NT2/D1 (cell line): ENCODE data around the gene ITIH4.
A peak's percentile ranks its signal among the peaks of the same experiment; 100 is the strongest.

ENCODE experiments used
- DNase-seq: peaks from one replicate; pipeline ENCODE4 v3.0.0-alpha.2; 2011; ENCODE audit warnings: low read depth, low spot score
- H3K27me3 ChIP-seq: 2 replicates; pipeline ENCODE4 v1.6.0; 2011; ENCODE audit warnings: mild to moderate bottlenecking; ENCODE audit not compliant: insufficient read length, insufficient read depth
- H3K36me3 ChIP-seq: 2 replicates; pipeline ENCODE4 v1.6.1; 2011; ENCODE audit warnings: mild to moderate bottlenecking, low read length, mixed read lengths; ENCODE audit not compliant: insufficient read depth, insufficient read length
- H3K4me1 ChIP-seq: 2 replicates; pipeline ENCODE4 v1.5.1; 2011; ENCODE audit not compliant: insufficient read depth, insufficient read length
- H3K4me3 ChIP-seq: 2 replicates; pipeline ENCODE4 v1.5.1; 2011; ENCODE audit warnings: low read depth; ENCODE audit not compliant: insufficient read length
- H3K9ac ChIP-seq: 2 replicates; pipeline ENCODE4 v1.6.0; 2011; ENCODE audit warnings: low read depth; ENCODE audit not compliant: insufficient read length
- H3K9me3 ChIP-seq: 2 replicates; pipeline ENCODE4 v1.5.1; 2011; ENCODE audit warnings: mild to moderate bottlenecking, low read length; ENCODE audit not compliant: insufficient read depth
- SUZ12 ChIP-seq: IDR thresholded peaks from 2 replicates; pipeline ENCODE4 v1.6.1; 2011; ENCODE audit not compliant: insufficient read length, insufficient read depth; ENCODE audit errors: extremely low read depth
- YY1 ChIP-seq: IDR thresholded peaks from 2 replicates; pipeline ENCODE4 v1.6.1; 2011; ENCODE audit not compliant: insufficient read length, insufficient read depth
- ZNF274 ChIP-seq: IDR thresholded peaks from 2 replicates; pipeline ENCODE4 v1.6.1; 2011; ENCODE audit warnings: mild to moderate bottlenecking, low read depth, low read length

ITIH4 gene

DNA sequence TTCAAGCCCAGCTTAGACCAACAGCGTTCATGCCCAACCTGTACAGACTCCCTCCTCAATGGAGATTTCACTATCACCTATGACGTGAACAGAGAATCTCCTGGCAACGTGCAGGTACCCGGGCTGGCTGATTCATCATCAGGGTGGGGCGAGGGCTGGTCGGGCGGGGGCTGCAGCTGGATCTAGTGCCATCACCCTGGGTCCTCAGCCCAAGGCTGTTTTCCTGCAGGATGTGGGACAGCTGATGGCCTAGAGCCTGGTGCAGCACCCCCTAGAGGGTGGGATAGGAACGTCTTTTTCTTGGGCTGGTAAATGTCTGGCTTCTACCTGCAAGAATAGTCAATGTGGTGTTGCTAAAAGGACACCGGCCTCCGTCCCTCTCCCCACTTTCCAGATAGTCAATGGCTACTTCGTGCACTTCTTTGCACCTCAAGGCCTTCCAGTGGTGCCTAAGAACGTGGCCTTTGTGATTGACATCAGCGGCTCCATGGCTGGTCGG, 31.4 kb downstream of the ITIH4 start:
- Histone ChIP-seq H3K9me3 (no peaks in the 10 kb centered on the region), H3K9ac (no peak overlapping the region), H3K27me3 (no peaks in the 10 kb centered on the region), H3K4me3 (no peak overlapping the region), H3K4me1 (peaks cover 8% of the 10 kb centered on the region), H3K36me3 (no peaks in the 10 kb centered on the region)
- peak; percentile 38 for DNase-seq
- TF ChIP-seq ZNF274, result no peak
- TF ChIP-seq YY1, result no peak
- TF ChIP-seq SUZ12, result no peak

DNA sequence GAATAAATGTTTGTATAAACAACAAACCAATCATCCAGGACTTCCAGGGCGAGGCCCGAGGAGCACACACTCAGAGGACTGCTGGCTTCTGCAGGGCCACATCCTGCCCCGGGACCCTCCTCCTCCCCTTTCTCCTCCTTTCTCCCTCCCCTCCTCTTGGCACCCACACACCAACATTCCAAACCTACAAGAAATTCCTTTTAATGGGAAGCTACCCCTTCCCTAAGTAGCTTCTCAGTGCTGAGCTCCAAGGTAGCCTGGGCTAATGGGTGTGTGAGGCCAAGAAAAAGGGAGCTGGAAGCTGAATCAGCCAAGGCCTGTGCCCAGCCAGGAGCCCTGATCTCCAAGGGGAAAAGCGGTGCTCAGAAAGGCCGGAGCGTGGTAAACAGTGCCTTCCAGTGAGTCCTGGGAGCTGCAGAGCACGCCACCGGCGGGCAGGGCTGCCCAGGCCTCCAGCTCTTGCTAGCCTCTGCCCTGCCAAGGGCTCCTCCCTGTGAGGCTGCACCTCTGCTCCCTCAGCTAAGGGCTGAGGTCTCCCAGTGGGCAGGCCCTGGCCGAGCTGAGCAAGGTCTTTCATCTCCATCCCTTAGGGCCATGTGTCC, 32.0 kb downstream of the ITIH4 start:
- H3K9ac ChIP-seq, result no peak overlapping the region
- H3K27me3 ChIP-seq, result no peaks in the 10 kb centered on the region
- H3K4me3 ChIP-seq, result no peak overlapping the region
- H3K36me3 ChIP-seq, result no peaks in the 10 kb centered on the region
- no peak for DNase-seq
- peaks cover 9% of the 10 kb centered on the region for H3K4me1 ChIP-seq
- no peaks in the 10 kb centered on the region for H3K9me3 ChIP-seq
- TF ChIP-seq ZNF274 (no peak), SUZ12 (no peak), YY1 (no peak)

DNA sequence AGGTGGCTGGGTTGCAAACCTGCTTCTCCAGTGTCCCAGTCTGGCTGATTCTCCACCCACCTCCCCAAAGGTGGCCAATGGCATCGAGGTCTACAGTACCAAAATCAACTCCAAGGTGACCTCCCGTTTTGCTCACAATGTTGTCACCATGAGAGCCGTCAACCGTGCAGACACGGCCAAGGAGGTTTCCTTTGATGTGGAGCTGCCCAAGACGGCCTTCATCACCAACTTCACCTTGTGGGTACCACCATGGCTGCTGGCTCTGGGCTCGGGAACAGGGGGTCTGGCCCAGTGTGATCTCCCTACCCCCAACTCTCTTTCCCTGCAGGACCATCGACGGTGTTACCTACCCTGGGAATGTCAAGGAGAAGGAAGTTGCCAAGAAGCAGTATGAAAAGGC, 34.1 kb downstream of the ITIH4 start:
- Histone ChIP-seq H3K36me3 (no peaks in the 10 kb centered on the region), H3K4me1 (peaks cover 9% of the 10 kb centered on the region), H3K9me3 (no peaks in the 10 kb centered on the region), H3K9ac (no peak overlapping the region), H3K4me3 (no peak overlapping the region), H3K27me3 (peaks cover 3% of the 10 kb centered on the region)
- TF ChIP-seq SUZ12 (no peak), YY1 (no peak), ZNF274 (no peak)
- DNase-seq, result no peak

DNA sequence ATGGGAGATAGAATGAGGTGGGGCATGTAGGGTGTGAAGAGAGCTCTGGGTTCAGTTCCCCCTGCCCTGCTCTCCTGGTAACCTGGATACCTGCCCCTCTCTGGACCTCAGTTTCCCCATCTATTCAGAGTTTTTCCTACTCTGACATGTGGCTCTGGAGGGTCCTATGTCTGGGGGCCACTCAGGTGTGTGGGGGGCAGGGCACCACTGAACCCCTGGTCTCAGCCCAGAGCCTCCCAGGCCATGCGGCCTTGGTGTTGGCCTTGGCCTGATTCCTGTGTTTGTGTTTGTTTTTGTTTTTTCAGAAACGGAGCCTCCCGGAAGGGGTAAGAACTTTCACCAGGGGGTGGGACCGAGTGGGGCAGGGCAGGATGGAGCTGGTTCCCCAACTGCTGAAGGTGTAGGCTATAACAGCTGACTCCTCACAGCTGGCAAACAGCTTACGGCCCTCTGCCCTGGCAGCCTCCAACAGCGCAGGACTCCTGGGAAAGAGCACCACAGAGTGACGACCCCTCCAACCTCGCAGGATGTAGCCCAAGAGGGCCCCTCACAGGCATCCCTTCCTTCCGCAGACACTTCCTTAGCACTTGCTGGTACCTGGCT, 35.1 kb downstream of the ITIH4 start:
- TF ChIP-seq ZNF274 (no peak), YY1 (no peak), SUZ12 (no peak)
- H3K4me3 ChIP-seq, result no peak overlapping the region
- no peak overlapping the region for H3K9ac ChIP-seq
- no peak for DNase-seq
- no peaks in the 10 kb centered on the region for H3K9me3 ChIP-seq
- H3K4me1 ChIP-seq, result peaks cover 9% of the 10 kb centered on the region
- no peaks in the 10 kb centered on the region for H3K36me3 ChIP-seq
- H3K27me3 ChIP-seq, result peaks cover 3% of the 10 kb centered on the region

DNA sequence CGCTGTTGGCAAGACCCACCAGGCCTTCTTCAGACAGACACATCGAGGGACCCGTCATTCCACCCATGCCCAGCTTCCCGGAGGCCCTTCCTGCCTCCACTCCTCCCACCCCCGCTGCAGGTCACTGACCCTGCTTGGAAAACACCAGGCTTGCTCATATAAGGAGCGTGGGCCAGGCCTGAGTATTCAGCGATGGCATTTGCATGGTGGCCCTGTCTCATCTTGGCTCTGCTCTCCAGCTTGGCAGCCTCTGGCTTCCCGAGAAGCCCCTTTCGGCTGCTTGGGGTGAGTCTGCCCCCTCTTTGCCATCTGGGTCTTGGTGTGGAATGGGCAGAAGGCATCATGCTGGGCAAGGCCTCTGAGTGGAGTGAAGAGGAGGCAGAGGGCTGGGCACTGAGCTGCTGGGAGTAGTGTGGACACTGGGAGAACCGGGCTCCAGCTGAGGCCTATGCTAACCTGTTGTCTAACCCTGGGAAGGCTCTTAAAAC, 35.8 kb downstream of the ITIH4 start, which contains the start of gene ITIH3:
Gene ITIH3 (plus strand): TSS at position 185 of the 488 bp plus-strand sequence. CDS start 8 bp downstream, at position 193.
- H3K4me1 ChIP-seq, result peaks cover 9% of the 10 kb centered on the region
- H3K9me3 ChIP-seq, result no peaks in the 10 kb centered on the region
- H3K36me3 ChIP-seq, result no peaks in the 10 kb centered on the region
- H3K9ac ChIP-seq, result no peak within 1 kb of the TSS
- no peak within 1 kb of the TSS for H3K4me3 ChIP-seq
- DNase-seq, result no peak
- peaks cover 3% of the 10 kb centered on the region for H3K27me3 ChIP-seq
- TF ChIP-seq SUZ12 (no peak), ZNF274 (no peak), YY1 (no peak)

DNA sequence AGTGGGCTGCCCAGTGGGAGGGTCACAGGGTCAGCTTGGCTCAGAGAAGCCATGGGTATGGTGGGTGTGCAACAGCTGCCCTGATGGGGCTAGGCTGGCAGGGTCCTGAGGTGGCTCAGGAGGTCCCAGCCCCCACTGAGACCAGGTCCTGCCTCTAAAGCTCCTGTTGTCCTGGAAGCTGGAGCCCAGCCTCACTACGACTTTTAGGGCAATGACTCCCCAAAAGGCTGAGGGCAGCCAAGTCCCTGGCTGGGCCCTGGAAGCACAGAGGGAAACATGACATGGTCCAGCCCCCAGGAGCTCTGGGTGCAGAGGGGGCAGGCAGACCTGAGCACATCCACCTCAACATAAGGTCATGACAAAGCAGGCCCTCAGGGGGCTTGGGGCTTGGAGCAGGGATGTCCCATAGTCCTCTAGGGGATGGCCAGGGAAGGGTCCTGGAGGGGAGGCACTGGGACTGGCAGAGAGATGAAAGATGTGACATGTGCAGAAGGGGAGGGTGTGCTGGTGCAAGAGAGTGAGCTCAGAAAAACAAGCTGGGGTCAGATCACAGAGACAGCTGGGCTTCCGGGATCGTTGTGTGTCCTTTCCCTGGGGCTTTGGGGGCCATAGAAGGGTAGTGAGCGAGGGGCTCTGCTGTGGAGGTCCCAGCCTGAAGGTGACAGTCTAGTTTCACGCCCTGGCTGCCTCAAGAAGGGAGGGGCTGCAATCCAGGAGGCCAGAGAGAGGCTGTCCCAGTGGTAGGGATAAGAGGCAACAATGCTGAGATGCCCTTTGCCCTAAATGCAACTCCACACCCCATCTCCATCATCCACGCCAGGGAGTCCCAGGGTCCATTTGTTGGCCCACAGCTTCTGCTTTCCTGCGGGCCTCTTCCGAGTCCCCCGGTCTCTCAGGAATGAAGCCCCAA, 36.5 kb downstream of the ITIH4 start:
- Histone ChIP-seq H3K9me3 (no peaks in the 10 kb centered on the region), H3K36me3 (no peaks in the 10 kb centered on the region), H3K27me3 (peaks cover 5% of the 10 kb centered on the region), H3K4me3 (no peak overlapping the region), H3K9ac (no peak overlapping the region), H3K4me1 (peaks cover 6% of the 10 kb centered on the region)
- no peak for DNase-seq
- TF ChIP-seq ZNF274, result no peak
- TF ChIP-seq SUZ12, result no peak
- TF ChIP-seq YY1, result no peak

DNA sequence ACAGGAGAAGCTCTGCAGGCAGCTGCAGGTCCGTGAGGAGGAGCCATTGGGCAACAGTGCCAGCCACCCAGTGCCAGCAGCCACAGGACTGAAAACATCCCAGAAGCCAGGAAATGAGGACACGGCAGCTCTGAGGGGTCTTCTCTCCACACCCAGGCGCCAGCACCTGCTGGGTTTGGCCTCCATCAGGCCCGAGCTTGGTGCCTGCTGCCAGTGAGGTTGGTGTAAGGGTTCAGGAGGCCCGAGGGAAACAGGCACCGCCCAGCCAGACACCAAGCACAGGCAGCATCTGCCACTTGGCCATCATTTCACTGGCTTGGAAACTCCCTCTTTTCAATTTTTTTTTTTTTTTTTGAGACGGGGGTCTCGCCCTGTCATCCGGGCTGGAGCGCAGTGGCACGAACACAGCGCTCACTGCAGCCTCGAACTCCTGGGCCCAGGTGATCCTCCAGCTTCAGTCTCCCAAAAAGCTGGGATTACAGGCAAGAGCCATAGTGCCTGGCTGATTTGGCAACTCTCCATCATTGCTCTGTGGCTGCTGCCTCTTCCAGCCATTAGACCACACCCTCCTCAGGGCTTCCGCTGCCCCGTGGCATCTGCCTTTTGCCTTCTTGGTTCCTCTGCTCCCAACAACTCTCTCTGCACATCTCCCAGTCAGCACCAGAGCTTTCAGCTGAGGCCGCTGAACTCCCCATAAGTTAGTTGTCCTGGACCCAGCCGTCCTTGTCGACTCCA, 37.3 kb downstream of the ITIH4 start:
- no peak for TF ChIP-seq SUZ12
- no peak for TF ChIP-seq ZNF274
- no peak for TF ChIP-seq YY1
- H3K27me3 ChIP-seq, result peaks cover 5% of the 10 kb centered on the region
- DNase-seq, result no peak
- no peaks in the 10 kb centered on the region for H3K36me3 ChIP-seq
- H3K9ac ChIP-seq, result no peak overlapping the region
- no peaks in the 10 kb centered on the region for H3K9me3 ChIP-seq
- no peak overlapping the region for H3K4me3 ChIP-seq
- H3K4me1 ChIP-seq, result peaks cover 4% of the 10 kb centered on the region
